Cardiac muscle cell (in vitro differentiated cells and primary cell): ENCODE measurements around the gene JPH2. TPM values are rescaled to one million over a fixed set of nuclear protein-coding genes. Genes with fewer than 3 reads are reported as not detected.
"Not testable (repeated sequence)": the region's sequence is repeated elsewhere in the genome, so short reads cannot be mapped to it uniquely, and the experiment has no call there.

Experiments used
- DNase-seq, 2 donors: peaks; one replicate each; pipeline versions ENCODE4 v3.0.0 to v3.0.0-alpha.2; 2010 to 2017; ENCODE audit warnings: low read depth in 1 of 2, low spot score in 1 of 2
- H3K27ac ChIP-seq: fragments of 200-600 bp; sonication (generic); 2 replicates; pipeline ENCODE4 v1.5.1; 2016
- H3K27me3 ChIP-seq: fragments of 200-600 bp; sonication (generic); 2 replicates; pipeline ENCODE4 v1.6.0; 2016; ENCODE audit warnings: control low read depth
- H3K36me3 ChIP-seq: fragments of 200-600 bp; sonication (generic); 2 replicates; pipeline ENCODE4 v1.5.1; 2016; ENCODE audit warnings: control low read depth
- H3K4me1 ChIP-seq: fragments of 200-600 bp; sonication (generic); 2 replicates; pipeline ENCODE4 v1.8.1; 2017; ENCODE audit warnings: low read depth, mild to moderate bottlenecking, mixed run types
- H3K4me3 ChIP-seq: fragments of 200-600 bp; sonication (generic); 2 replicates; pipeline ENCODE4 v1.5.1; 2016; ENCODE audit warnings: mild to moderate bottlenecking
- H3K9me3 ChIP-seq: fragments of 200-600 bp; sonication (generic); 2 replicates; pipeline ENCODE4 v1.5.1; 2017; ENCODE audit warnings: low read depth, mild to moderate bottlenecking, control low read depth
- polyA plus RNA-seq: library from polyadenylated mRNA; unstranded; fragments of >200 nt; fragmentation: Nextera tagmentation; extraction: Ambion mirVana; gene quantifications from 2 replicates; pipeline ENCODE4 v1.2.1, GENCODE V29; 2016
- total RNA-seq: library from RNA; depleted of rRNA; stranded (reverse); fragments of >200 nt; gene quantifications from 2 replicates; pipeline ENCODE4 v1.2.3, GENCODE V29; 2016
- TF ChIP-seq, protein P1 (sequence below): IDR thresholded peaks from 2 replicates; pipeline ENCODE4 v1.5.1; 2012; ENCODE audit warnings: low read depth, mild to moderate bottlenecking, low read length

The JPH2 gene
- total and polyA plus RNA-seq, 2 experiments from 2014 or later: 97.2 to 205 TPM

DNA sequence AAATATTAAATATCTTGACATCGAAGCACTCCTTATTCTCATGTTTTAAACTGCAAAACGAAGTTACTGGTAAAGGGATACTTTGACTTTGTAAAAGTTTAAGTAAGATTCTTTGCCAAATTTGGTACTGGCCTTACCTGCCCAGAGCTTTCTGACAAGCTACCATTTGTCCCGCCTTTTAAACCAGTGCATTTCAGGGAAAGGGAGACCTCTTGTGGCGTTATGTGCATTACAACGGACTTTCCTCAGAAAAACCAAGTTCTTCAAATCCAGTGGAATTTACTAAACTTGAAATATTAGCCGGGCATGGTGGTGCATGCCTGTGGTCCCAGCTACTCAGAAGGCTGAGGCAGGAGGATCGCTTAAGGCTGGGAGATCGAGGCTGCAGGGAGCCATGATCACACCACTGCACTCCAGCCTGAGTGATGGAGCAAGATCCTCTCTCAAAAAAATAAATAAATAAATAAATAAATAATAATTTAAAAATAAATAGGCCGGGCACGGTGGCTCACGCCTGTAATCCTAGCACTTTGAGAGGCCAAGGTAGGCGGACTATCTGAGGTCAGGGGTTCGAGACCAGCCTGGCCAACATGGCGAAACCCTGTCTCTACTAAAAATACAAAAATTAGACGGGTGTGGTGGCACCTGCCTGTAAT, 3.3 kb upstream of the JPH2 start:
- H3K27ac ChIP-seq, H3K9me3 ChIP-seq, H3K36me3 ChIP-seq, H3K27me3 ChIP-seq, H3K4me3 ChIP-seq: not testable (repeated sequence)
- TF ChIP-seq, protein P1, sequence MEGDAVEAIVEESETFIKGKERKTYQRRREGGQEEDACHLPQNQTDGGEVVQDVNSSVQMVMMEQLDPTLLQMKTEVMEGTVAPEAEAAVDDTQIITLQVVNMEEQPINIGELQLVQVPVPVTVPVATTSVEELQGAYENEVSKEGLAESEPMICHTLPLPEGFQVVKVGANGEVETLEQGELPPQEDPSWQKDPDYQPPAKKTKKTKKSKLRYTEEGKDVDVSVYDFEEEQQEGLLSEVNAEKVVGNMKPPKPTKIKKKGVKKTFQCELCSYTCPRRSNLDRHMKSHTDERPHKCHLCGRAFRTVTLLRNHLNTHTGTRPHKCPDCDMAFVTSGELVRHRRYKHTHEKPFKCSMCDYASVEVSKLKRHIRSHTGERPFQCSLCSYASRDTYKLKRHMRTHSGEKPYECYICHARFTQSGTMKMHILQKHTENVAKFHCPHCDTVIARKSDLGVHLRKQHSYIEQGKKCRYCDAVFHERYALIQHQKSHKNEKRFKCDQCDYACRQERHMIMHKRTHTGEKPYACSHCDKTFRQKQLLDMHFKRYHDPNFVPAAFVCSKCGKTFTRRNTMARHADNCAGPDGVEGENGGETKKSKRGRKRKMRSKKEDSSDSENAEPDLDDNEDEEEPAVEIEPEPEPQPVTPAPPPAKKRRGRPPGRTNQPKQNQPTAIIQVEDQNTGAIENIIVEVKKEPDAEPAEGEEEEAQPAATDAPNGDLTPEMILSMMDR: peak; percentile 77
- H3K4me1 ChIP-seq: peaks cover 24% of the 10 kb centered on the region
- DNase-seq: peak; percentile 79 to 82

DNA sequence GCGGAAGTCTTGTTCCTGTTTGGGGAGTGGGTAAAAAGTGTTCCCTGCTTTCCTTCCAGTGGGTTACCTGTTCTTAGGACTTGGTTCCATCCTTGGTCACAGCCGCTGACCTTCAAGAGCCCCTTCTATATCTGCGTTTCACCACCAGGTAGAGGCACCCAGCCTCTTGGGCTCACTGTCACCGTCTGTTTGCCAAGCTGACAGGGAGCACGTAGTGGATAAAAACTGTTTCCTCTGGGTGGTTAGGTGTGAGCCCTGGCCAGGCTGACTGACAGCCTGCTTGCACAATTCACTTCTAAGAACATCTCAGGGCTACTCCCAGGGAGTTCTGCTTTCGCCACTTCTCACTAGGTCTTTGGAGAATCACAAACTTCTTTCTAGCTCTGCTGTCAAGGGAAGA, 1.8 kb upstream of the JPH2 start:
- Histone ChIP-seq H3K4me1 (peaks cover 37% of the 10 kb centered on the region), H3K4me3 (no peak overlapping the region), H3K27ac (peak overlapping the region; percentile 100), H3K36me3 (no peaks in the 10 kb centered on the region), H3K9me3 (no peaks in the 10 kb centered on the region), H3K27me3 (no peaks in the 10 kb centered on the region)
- no peak for DNase-seq
- TF ChIP-seq, protein P1: no peak

DNA sequence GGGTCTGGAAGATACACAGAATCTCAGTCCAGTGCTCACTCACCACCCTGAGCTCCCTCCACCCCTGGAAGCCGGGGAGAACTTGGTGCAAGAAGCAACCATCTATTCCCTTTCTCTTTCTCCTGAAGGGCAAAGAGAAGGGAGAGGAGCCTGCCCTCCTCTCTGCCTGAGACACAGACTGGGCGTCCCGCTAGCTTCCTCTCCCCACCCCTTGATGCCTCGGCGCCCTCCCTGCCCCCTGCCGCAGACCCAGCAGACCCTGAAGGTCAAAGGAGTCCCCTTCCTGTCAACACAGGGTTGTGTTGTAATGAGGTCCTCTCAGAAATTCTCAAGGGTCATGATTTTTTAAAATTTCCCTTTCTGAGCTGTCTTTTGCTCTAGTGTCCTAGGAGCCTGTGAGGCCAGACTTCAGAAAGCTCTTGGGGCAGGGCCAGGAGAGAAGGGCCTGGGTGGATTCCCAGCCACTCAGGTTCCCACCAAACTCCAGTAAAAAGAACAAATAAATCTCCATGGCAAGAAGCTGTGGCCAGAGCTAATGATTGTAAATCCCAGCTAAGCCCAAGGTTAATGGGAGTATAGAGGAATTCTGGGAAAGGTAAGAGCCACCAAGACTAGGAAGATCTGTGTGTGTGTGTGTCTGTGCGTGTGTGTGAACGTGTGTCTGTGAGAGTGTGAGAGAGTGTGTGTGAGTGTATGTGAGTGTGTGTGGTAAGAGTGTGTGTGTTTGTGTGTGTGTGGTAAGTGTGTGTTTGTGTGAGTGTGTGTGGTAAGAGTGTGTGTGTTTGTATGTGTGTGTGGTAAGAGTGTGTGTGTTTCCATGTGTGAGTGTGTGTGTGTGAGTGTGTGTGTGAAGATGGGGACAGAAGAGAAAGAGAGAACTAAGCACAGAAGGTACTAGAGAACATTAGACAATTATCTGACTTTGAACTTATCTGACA, 1.1 kb upstream of the JPH2 start:
- H3K4me3 ChIP-seq: peak overlapping the region; percentile 95
- no peaks in the 10 kb centered on the region for H3K27me3 ChIP-seq
- H3K4me1 ChIP-seq: peaks cover 44% of the 10 kb centered on the region
- no peaks in the 10 kb centered on the region for H3K9me3 ChIP-seq
- TF ChIP-seq, protein P1: no peak
- peak overlapping the region; percentile 100 for H3K27ac ChIP-seq
- H3K36me3 ChIP-seq: no peaks in the 10 kb centered on the region
- peak; percentile 24 to 67 for DNase-seq

DNA sequence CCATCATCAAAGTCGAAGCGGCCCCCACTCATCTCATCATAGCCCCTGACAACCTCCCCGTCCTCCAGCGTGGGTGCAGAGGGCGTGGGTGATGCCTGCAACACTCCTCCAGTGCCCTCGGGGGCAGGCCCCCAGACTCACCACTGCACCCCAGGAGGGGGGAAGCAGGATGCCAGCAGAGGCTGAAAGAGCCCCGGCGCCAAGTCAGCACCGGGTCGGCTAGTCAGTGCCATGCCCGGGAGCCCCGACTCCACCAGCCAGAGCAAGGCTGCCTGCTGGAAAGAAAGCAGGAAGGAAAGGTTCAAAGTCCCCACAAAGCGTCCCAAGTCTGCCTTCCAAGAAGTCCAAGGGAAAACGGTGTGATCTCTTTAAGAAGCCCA, 324 bp downstream of the JPH2 start:
- H3K36me3 ChIP-seq: no peaks in the 10 kb centered on the region
- H3K27me3 ChIP-seq: no peaks in the 10 kb centered on the region
- H3K27ac ChIP-seq: peak overlapping the region; percentile 100
- H3K4me1 ChIP-seq: peaks cover 58% of the 10 kb centered on the region
- no peak for DNase-seq
- no peaks in the 10 kb centered on the region for H3K9me3 ChIP-seq
- peak overlapping the region; percentile 95 for H3K4me3 ChIP-seq
- TF ChIP-seq, protein P1: no peak

DNA sequence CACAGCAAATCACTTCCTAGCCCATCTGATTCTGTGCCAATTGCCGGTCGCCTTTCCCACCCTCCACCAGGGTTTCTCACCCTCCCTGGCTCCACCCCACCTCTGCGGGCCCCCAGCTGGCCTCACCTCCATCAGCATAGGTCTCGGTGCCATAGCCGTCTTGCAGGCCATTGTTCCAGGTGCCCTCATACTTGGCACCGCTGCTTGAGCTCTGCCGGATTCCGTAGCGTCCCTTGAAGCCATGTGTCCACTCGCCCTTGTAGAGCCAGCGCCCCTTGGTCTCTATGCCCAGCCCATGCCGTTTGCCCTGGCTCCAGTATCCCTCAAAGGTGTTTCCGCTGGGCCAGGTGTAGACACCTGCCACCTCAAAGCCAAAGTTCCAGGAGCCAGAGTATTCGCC, 787 bp downstream of the JPH2 start:
- Histone ChIP-seq H3K4me3 (peak overlapping the region; percentile 95), H3K27ac (peak overlapping the region; percentile 100), H3K4me1 (peaks cover 63% of the 10 kb centered on the region), H3K27me3 (no peaks in the 10 kb centered on the region), H3K9me3 (no peaks in the 10 kb centered on the region), H3K36me3 (no peaks in the 10 kb centered on the region)
- no peak for DNase-seq
- TF ChIP-seq, protein P1: no peak
